Endothelial cell of umbilical vein (primary cell): ENCODE data around the gene ATRNL1. TPM values are rescaled to one million over a fixed set of nuclear protein-coding genes. Genes with fewer than 3 reads are reported as not detected.

Experiments
- BruUV-seq: library from RNA; stranded (reverse); fragments of 400-500 nt; replicated peaks from 2 replicates; lab custom pipeline; 2021; lab: Mats Ljungman, UMichigan
- CTCF ChIA-PET: fragments of 300-600, 350-600 bp; sonication (Branson Sonifier 250); formaldehyde crosslinking; loops from one replicate; lab custom pipeline; 2021; ENCODE audit warnings: antibody characterized with exemption, inconsistent platforms; lab: Charles Lee
- POLR2A ChIA-PET: fragments of 300-600, 350-600 bp; sonication (Branson Sonifier 250); formaldehyde crosslinking; loops from one replicate; lab custom pipeline; 2021; ENCODE audit warnings: antibody characterized with exemption, inconsistent platforms; lab: Charles Lee
- DNase-seq: peaks from one replicate; pipeline ENCODE4 v3.0.0-alpha.2; 2011; ENCODE audit warnings: low read depth, low spot score
- FAIRE-seq: peaks from 2 replicates; lab custom pipeline; 2011; peaks lifted over from hg19 to GRCh38; lab: Jason Lieb, UNC
- H2AFZ ChIP-seq: 2 replicates; pipeline ENCODE4 v1.6.0; 2012; ENCODE audit warnings: low read depth, low read length, control low read depth, inconsistent platforms
- H3K27ac ChIP-seq: 2 replicates; pipeline ENCODE4 v1.5.1; 2011; ENCODE audit warnings: low read depth, mild to moderate bottlenecking, control low read depth, low read length, moderate library complexity; ENCODE audit not compliant: insufficient read depth
- H3K27me3 ChIP-seq, 2 experiments: 2 replicates each; pipeline versions ENCODE4 v1.6.0 to v1.6.1; 2011; ENCODE audit warnings: low read length in 2 of 2, mixed read lengths in 1 of 2; ENCODE audit not compliant: control insufficient read depth in 2 of 2, insufficient read depth in 2 of 2
- H3K36me3 ChIP-seq, 2 experiments: 2 replicates in 1 of 2; 3 replicates in 1 of 2; pipeline ENCODE4 v1.5.1; 2011; ENCODE audit warnings: low read length in 2 of 2, mild to moderate bottlenecking in 1 of 2, moderate library complexity in 1 of 2; ENCODE audit not compliant: control insufficient read depth in 2 of 2, insufficient read depth in 2 of 2; ENCODE audit errors: extremely low read depth in 1 of 2
- H3K4me1 ChIP-seq: 3 replicates; pipeline ENCODE4 v1.5.1; 2011; ENCODE audit warnings: mild to moderate bottlenecking, low read length; ENCODE audit not compliant: control insufficient read depth, insufficient read depth; ENCODE audit errors: extremely low read depth
- H3K4me2 ChIP-seq: 2 replicates; pipeline ENCODE4 v1.6.1; 2011; ENCODE audit warnings: low read length, control low read depth, mixed read lengths; ENCODE audit not compliant: insufficient read depth
- H3K4me3 ChIP-seq, 3 experiments: fragments of 200-600 bp in 1 of 3; sonication (generic), shearing (Covaris generic) in 1 of 3; replicated peaks in 1 of 3; 2 replicates each; pipeline ENCODE4 v1.5.1; 2011 to 2016; ENCODE audit warnings: control low read depth in 3 of 3, low read length in 3 of 3, mild to moderate bottlenecking in 2 of 3, inconsistent platforms in 1 of 3, low read depth in 1 of 3, moderate library complexity in 1 of 3; ENCODE audit not compliant: insufficient read depth in 1 of 3
- H3K79me2 ChIP-seq: 2 replicates; pipeline ENCODE4 v1.6.0; 2012; ENCODE audit warnings: low read length, inconsistent platforms; ENCODE audit not compliant: control insufficient read depth, insufficient read depth
- H3K9ac ChIP-seq: replicated peaks from 2 replicates; pipeline ENCODE3; 2011; ENCODE audit warnings: low read length, control low read depth; ENCODE audit not compliant: insufficient read depth; ENCODE audit errors: extremely low read depth
- H3K9me1 ChIP-seq: replicated peaks from 3 replicates; pipeline ENCODE4 v1.6.0; 2011; ENCODE audit warnings: mild to moderate bottlenecking, low read length; ENCODE audit not compliant: control insufficient read depth, insufficient read depth; ENCODE audit errors: extremely low read depth
- H3K9me3 ChIP-seq: replicated peaks from 2 replicates; pipeline ENCODE4 v1.5.1; 2012; ENCODE audit warnings: low read length, inconsistent platforms; ENCODE audit not compliant: control insufficient read depth, insufficient read depth
- H4K20me1 ChIP-seq: replicated peaks from 2 replicates; pipeline ENCODE3; 2011; ENCODE audit warnings: mild to moderate bottlenecking, low read length; ENCODE audit not compliant: control insufficient read depth, insufficient read depth; ENCODE audit errors: extremely low read depth
- CTCF ChIP-seq, 2 donors: IDR thresholded peaks; 1 replicate in 1 of 2; 2 replicates in 1 of 2; pipeline ENCODE4 v1.5.1; 2011; ENCODE audit warnings: low read length in 2 of 2, mild to moderate bottlenecking in 2 of 2, moderate library complexity in 2 of 2, control low read depth in 1 of 2, inconsistent platforms in 1 of 2, low read depth in 1 of 2; ENCODE audit not compliant: insufficient read depth in 1 of 2; ENCODE audit errors: extremely low read depth in 1 of 2
- EZH2 ChIP-seq: IDR thresholded peaks from 2 replicates; pipeline ENCODE4 v1.6.1; 2012; ENCODE audit warnings: borderline replicate concordance, low read depth, mild to moderate bottlenecking, moderate library complexity, low read length, inconsistent platforms; ENCODE audit not compliant: severe bottlenecking
- FOS ChIP-seq: IDR thresholded peaks from 2 replicates; pipeline ENCODE4 v1.6.1; 2011; ENCODE audit warnings: mild to moderate bottlenecking, low read length, moderate library complexity, borderline replicate concordance; ENCODE audit not compliant: insufficient read depth
- GATA2 ChIP-seq: IDR thresholded peaks from 2 replicates; pipeline ENCODE4 v1.7.0; 2011; ENCODE audit warnings: low read depth, mild to moderate bottlenecking, moderate library complexity, mixed read lengths, low read length; ENCODE audit not compliant: insufficient read length, insufficient read depth
- JUN ChIP-seq: IDR thresholded peaks from 2 replicates; pipeline ENCODE4 v1.6.1; 2011; ENCODE audit warnings: borderline replicate concordance, low read depth; ENCODE audit not compliant: insufficient read length, insufficient read depth
- MAX ChIP-seq: IDR thresholded peaks from 2 replicates; pipeline ENCODE4 v1.6.1; 2011; ENCODE audit not compliant: insufficient read depth, insufficient read length
- MYC ChIP-seq: IDR thresholded peaks from one replicate; pipeline ENCODE4 v1.6.1; 2011; ENCODE audit warnings: mild to moderate bottlenecking, low read depth, low read length
- POLR2A ChIP-seq: IDR thresholded peaks from 2 replicates; pipeline ENCODE4 v1.6.1; 2012; ENCODE audit warnings: low read depth, mild to moderate bottlenecking, control low read depth, low read length
- POLR2AphosphoS5 ChIP-seq: IDR thresholded peaks from 2 replicates; pipeline ENCODE4 v1.6.1; 2012; ENCODE audit warnings: low read depth, mild to moderate bottlenecking, control low read depth, low read length, moderate library complexity; ENCODE audit not compliant: insufficient read depth
- dilution Hi-C: fragments of 300-500 bp; cut with MboI; formaldehyde crosslinking; loops from one replicate; pipeline ENCODE4 v1.15.0; 2019; ENCODE audit warnings: low sequenced_read_pairs; ENCODE audit not compliant: extremely low pct_ligation_motif_present
- intact Hi-C: fragments of 100-400 bp; cut with micrococcal nuclease; formaldehyde crosslinking; loops from one replicate; pipeline ENCODE4 v1.10.0; 2022
- polyA plus RNA-seq, 4 experiments: library from polyadenylated mRNA; depleted of rRNA in 3 of 4; stranded (reverse) in 3 of 4; unstranded in 1 of 4; fragments of >200 nt; gene quantifications; 2 replicates each; pipeline versions ENCODE4 v1.2.1 to v1.2.3, GENCODE V29; 2011 to 2012; ENCODE audit warnings: missing spikeins in 1 of 4
- total RNA-seq: library from RNA; stranded (reverse); gene quantifications from 2 replicates; pipeline ENCODE4 v1.2.3, GENCODE V29; 2021

ATRNL1 gene
- total and polyA plus RNA-seq, 2 donors (not counting 3 experiments of a cell fraction or from before 2014, with no cell fraction given), result not detected

GRCh38 chr10:115833119-115833518, 740.0 kb downstream of the ATRNL1 start:
- dilution Hi-C loops (no loop called here), intact Hi-C loops (no loop called here)
- Histone ChIP-seq H3K36me3 (no peaks in the 10 kb centered on the region), H3K4me3 (no peak overlapping the region), H3K9me3 (no peaks in the 10 kb centered on the region), H2AFZ (no peak overlapping the region), H3K27me3 (no peaks in the 10 kb centered on the region), H3K27ac (no peak overlapping the region), H3K4me2 (no peak overlapping the region), H4K20me1 (no peaks in the 10 kb centered on the region), H3K4me1 (no peaks in the 10 kb centered on the region), H3K79me2 (no peaks in the 10 kb centered on the region), H3K9me1 (no peaks in the 10 kb centered on the region), H3K9ac (no peak overlapping the region)
- FAIRE-seq (no peak), DNase-seq (no peak)
- BruUV-seq, result no TSS peak
- POLR2A ChIA-PET, result no interaction called here
- CTCF ChIA-PET, result interaction anchor here (0.9 kb wide), 1 partner anchor 13 kb away, joined by 3 read pairs; no protein-coding TSS in a partner anchor
- no peak for TF ChIP-seq MYC
- no peak for TF ChIP-seq EZH2
- TF ChIP-seq CTCF (IDR thresholded peaks at IDR 0.05; ENCODE audit: extremely low read depth in 1 of 2, insufficient read depth in 1 of 2, low read depth in 1 of 2, low read length in 2 of 2), result no peak
- no peak for TF ChIP-seq MAX
- TF ChIP-seq GATA2, result no peak
- TF ChIP-seq FOS, result no peak
- no peak for TF ChIP-seq POLR2AphosphoS5
- TF ChIP-seq JUN, result no peak
- no peak for TF ChIP-seq POLR2A
